ENCODE measurements around the gene NPM3.

NPM3 gene

DNA sequence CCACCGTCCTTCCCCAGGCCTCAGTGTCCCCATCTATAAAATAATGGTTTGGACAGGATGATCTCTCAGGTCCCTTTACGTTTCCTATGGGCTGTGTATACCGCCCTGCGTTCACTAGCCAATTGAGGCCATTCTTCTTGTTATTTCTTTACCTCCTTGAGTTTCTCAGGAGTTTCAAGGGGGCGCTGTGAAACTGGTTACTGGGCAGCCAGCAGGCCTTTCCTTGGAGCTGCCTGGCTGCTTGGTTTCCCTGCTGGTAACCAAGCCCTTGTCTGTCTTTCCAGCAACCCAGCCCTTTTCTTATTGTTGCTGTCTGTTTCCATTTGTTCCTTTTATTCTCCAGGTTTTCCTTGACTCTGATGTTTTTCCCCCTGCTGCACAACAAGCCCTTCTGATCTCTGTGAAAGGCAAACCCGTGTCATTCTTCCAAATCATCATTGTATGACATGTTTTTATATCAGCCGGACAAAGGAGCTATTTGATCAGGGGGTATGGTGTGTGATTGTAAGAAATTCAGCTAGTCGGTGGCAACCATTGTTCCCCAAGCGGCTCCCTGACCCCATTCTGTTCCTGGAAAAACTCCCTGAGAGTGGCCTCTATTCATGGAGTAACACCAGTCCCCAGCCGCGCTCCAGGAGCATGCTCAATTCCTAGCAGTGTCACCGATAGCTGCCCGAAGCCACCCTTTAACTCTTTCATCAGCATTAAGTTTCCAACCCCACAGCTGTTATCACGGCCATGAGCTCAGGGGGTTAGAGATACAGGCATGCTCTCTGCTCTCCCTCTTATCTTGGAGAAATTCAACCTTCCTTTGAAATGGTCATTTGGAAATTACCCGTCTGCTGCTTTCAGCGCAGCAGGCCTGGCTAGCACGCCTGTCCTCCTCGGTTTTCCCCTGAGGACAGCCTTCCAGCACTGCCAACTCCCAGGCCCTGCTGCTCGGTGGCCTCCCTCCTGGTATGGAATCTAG, 33.9 kb downstream of the NPM3 start:
- no peak for DNase-seq

DNA sequence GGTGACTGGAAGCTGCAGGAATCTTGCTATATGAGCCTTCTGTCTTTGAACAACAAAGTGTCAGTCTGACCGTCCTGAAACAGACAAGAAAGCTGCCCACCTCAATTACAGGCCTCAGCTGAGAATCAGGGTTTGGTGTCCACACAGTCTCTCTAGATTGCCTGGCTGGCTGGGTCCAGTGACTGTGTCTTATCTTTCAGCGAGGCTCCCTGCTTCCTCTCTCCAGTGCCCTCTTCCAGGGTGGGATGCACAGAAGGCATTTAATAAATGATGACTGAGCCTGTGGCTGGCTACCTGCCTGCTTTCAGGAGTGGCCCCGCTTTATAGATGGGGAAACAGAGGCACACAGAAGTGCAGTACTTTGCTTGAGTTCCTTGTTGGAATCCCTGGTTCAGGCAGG, 34.8 kb downstream of the NPM3 start:
- no peak for DNase-seq

DNA sequence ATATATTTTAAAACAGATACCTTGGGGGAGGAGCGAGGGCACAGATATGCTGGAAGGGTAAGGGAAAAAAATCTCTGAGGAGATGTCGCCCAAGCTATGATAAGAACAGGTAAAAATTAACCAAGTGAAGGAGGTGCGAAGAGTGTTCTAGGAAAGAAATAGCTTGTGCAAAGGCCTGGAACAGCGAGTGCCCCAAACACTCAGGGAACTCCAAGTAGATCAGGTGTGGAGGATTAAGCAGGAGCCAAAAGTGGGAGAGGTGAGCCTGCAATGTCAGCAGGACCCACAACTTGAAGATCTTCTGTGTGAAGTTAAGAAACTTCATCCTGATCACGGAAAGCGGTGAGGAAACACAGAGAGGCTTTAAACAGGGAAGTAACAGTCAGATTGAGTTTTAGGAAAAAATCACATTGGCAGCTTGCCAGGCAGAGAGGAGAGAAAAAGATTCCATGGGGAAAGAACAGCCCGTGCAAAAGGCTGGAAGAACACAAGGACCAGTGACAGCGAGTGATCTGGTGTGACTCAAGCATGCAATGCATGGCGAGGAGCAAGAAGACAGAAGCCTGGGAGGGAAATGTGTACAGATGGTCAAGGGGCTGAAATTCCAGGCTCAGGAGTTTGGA, 38.1 kb downstream of the NPM3 start:
- DNase-seq = no peak

DNA sequence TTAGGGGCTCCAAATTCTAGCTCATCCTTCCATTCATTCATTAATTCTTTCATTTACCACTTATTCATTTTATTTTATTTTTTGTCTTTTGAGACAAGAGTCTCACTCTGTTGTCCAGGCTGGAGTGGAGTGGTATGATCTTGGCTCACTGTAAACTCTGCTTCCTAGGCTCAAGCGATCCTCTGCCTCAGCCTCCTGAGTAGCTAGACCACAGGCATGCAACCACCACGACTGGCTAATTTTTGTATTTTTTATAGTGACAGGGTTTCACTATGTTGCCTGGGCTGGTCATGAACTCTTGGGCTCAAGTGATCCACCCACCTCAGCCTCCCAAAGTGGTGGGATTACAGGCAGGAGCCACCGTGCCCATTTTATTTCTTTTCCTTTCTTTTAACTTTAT, 39.0 kb downstream of the NPM3 start:
- no peak for DNase-seq

DNA sequence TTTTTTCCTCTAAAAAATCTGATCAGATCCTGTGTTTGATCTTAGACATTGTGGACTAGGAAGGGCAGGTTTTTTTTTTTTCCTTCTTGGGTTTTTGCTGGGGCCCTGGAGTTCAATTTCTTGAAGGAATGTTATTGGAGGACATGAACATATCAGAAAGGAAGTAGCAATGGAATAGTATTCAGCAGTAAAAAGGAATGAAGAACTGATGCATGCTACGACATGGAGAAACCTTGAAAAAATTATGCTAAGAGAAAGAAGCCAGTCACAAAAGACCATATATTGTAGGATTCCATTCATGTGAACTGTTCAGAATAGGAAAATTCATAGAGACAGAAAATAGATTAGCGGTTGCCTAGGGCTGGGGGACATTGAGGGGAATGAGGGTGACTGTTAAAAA, 41.3 kb downstream of the NPM3 start:
- no peak for DNase-seq

DNA sequence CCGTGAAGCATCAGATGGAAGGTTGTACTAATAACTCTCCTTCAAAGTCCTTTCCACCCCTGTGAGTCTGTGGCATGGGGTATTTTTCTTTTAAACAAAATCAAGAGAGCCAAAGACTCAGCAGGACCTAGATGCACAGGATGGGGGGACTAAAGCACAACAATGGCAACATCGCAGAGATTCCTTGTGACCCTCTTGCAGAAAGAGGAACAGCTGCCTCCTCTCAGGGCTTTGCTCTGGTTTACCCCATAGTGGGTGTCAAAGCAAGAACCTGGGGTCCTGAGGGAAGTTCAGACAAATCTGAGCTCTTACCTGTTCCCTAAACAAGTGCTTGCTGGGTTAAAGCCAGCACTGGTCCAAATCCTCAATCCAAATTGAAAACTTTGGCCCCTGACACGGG, 46.6 kb downstream of the NPM3 start:
- no peak for DNase-seq

GRCh38 chr10:101732096-101732495, 51.1 kb downstream of the NPM3 start:
- DNase-seq = no peak

Data from SW 1271 (cell line).